ENCODE data around the gene PSD2.

DNA sequence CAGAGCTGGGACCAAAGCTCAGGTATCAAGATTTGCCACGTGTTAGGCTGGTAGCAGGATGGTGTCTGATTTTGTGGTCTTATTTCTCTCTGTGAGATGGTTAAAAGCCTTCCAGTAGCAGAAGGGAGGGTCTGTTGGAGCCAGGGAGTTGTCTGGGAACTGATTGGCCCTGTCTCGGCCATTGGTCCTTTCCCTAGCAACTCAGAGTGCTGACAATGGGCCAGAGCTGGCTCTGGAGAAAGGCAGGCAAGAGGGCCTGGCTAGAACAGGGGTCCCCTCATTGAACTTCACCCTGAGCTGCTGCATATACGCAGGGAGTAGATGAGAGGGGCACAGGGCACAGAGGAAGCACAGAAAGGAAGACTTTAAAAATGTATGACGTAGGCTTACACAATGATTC is 92.8 kb downstream of the PSD2 start:
- TF ChIP-seq, protein P1, sequence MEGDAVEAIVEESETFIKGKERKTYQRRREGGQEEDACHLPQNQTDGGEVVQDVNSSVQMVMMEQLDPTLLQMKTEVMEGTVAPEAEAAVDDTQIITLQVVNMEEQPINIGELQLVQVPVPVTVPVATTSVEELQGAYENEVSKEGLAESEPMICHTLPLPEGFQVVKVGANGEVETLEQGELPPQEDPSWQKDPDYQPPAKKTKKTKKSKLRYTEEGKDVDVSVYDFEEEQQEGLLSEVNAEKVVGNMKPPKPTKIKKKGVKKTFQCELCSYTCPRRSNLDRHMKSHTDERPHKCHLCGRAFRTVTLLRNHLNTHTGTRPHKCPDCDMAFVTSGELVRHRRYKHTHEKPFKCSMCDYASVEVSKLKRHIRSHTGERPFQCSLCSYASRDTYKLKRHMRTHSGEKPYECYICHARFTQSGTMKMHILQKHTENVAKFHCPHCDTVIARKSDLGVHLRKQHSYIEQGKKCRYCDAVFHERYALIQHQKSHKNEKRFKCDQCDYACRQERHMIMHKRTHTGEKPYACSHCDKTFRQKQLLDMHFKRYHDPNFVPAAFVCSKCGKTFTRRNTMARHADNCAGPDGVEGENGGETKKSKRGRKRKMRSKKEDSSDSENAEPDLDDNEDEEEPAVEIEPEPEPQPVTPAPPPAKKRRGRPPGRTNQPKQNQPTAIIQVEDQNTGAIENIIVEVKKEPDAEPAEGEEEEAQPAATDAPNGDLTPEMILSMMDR (IDR thresholded peaks at IDR 0.05): no peak
- TF ChIP-seq POLR2AphosphoS5 (IDR thresholded peaks at IDR 0.05; ENCODE audit: low read depth, low read length): no peak
